ENCODE results near the gene CNNM3.
"Not testable (repeated sequence)": the region's sequence is repeated elsewhere in the genome, so short reads cannot be mapped to it uniquely, and the experiment has no call there.

The CNNM3 gene

GRCh38 chr2:96799623-96799935 lies 16.5 kb upstream of the CNNM3 start:
- DNase-seq = no peak

GRCh38 chr2:96800061-96801004 lies 15.7 kb upstream of the CNNM3 start:
- DNase-seq = no peak

- peak; percentile 37 for DNase-seq
Observed at GRCh38 chr2:96801005-96801785, 14.9 kb upstream of the CNNM3 start.

- DNase-seq = peak; percentile 5
Observed at GRCh38 chr2:96801786-96802595, 14.1 kb upstream of the CNNM3 start.

GRCh38 chr2:96802721-96803120 lies 13.3 kb upstream of the CNNM3 start:
- no peak for DNase-seq

- no peak for DNase-seq
Observed at GRCh38 chr2:96804986-96805385, 11.1 kb upstream of the CNNM3 start.

- not testable (repeated sequence) for DNase-seq
Observed at GRCh38 chr2:96805946-96806345, 10.1 kb upstream of the CNNM3 start.

GRCh38 chr2:96806468-96807126 lies 9.5 kb upstream of the CNNM3 start:
- DNase-seq = peak; percentile 35

- DNase-seq = no peak
Observed at GRCh38 chr2:96807127-96807471, 9.0 kb upstream of the CNNM3 start.

GRCh38 chr2:96808176-96808837 lies 7.8 kb upstream of the CNNM3 start:
- DNase-seq = no peak

GRCh38 chr2:96809216-96809882 lies 6.7 kb upstream of the CNNM3 start:
- DNase-seq = no peak

- no peak for DNase-seq
Observed at GRCh38 chr2:96809951-96810782, 5.9 kb upstream of the CNNM3 start.

GRCh38 chr2:96810783-96811192 lies 5.3 kb upstream of the CNNM3 start:
- DNase-seq = no peak

GRCh38 chr2:96811917-96812316 lies 4.2 kb upstream of the CNNM3 start:
- DNase-seq = no peak

GRCh38 chr2:96813656-96814055 lies 2.4 kb upstream of the CNNM3 start:
- no peak for DNase-seq

- peak; percentile 51 for DNase-seq
Observed at GRCh38 chr2:96815326-96816126, 542 bp upstream of the CNNM3 start.

GRCh38 chr2:96816836-96817702 lies 1.0 kb downstream of the CNNM3 start:
- DNase-seq = no peak

GRCh38 chr2:96817882-96818281 lies 1.8 kb downstream of the CNNM3 start:
- DNase-seq = no peak

Measured in kidney glomerular epithelial cell (primary cell).